K562 (cell line): ENCODE measurements around the gene CHRNA9. TPM values are rescaled to one million over a fixed set of nuclear protein-coding genes. Genes with fewer than 3 reads are reported as not detected.

ENCODE experiments used
- ATAC-seq: fragments of 200-7000 bp; cut with Tn5 transposase; 3 replicates; pipeline ENCODE4 v1.9.1; 2020; ENCODE audit warnings: moderate library complexity
- BruUV-seq: library from RNA; stranded (reverse); fragments of 400-500 nt; replicated peaks from 2 replicates; lab custom pipeline; 2021; lab: Mats Ljungman, UMichigan
- CTCF ChIA-PET: fragments of 300-600 bp; formaldehyde crosslinking; extraction: SDS; loops from one replicate; lab custom pipeline; 2021; ENCODE audit warnings: low intra/inter-chr PET ratio; lab: Yijun Ruan, JAX
- POLR2A ChIA-PET: fragments of 300-600, 350-650 bp; sonication (Branson Sonifier 250); formaldehyde crosslinking; extraction: SDS; loops from one replicate; lab custom pipeline; 2021; ENCODE audit warnings: antibody characterized with exemption, inconsistent platforms; lab: Yijun Ruan, JAX
- DNase-seq, 4 experiments: peaks; one replicate each; pipeline versions ENCODE4 v3.0.0 to v3.0.0-alpha.2; 2011 to 2018; ENCODE audit warnings: low spot score in 3 of 4, mixed read lengths in 3 of 4; ENCODE audit errors: extremely low read depth in 1 of 4
- FAIRE-seq: peaks from 2 replicates; lab custom pipeline; 2011; peaks lifted over from hg19 to GRCh38; lab: Jason Lieb, UNC
- H2AFZ ChIP-seq: 2 replicates; pipeline ENCODE4 v1.6.0; 2011; ENCODE audit warnings: low read depth, low read length, control low read depth, inconsistent platforms
- H3K27ac ChIP-seq: fragments of 200-600 bp; 3 replicates; pipeline ENCODE4 v1.8.0; 2011; ENCODE audit warnings: low read depth, mild to moderate bottlenecking, control low read depth, inconsistent platforms, low read length, moderate library complexity, mixed read lengths; ENCODE audit errors: extremely low read depth
- H3K27me3 ChIP-seq, 2 experiments: fragments of 300-600 bp in 1 of 2; 2 replicates in 1 of 2; 3 replicates in 1 of 2; pipeline versions ENCODE4 v1.6.0 to v1.8.0; 2011; ENCODE audit warnings: inconsistent platforms in 2 of 2, low read length in 2 of 2, mild to moderate bottlenecking in 1 of 2, mixed read lengths in 1 of 2, moderate library complexity in 1 of 2; ENCODE audit not compliant: control insufficient read depth in 2 of 2, insufficient read depth in 2 of 2
- H3K36me3 ChIP-seq: fragments of 300-600 bp; 3 replicates; pipeline ENCODE4 v1.8.0; 2011; ENCODE audit warnings: mild to moderate bottlenecking, low read length, inconsistent platforms; ENCODE audit not compliant: control insufficient read depth, insufficient read depth
- H3K4me1 ChIP-seq, 2 experiments: fragments of 200-600 bp in 1 of 2; replicated peaks in 1 of 2; 2 replicates in 1 of 2; 3 replicates in 1 of 2; pipeline versions ENCODE4 v1.5.1 to v1.8.0; 2011; ENCODE audit warnings: inconsistent platforms in 2 of 2, low read length in 2 of 2, mild to moderate bottlenecking in 1 of 2, mixed read lengths in 1 of 2, moderate library complexity in 1 of 2; ENCODE audit not compliant: control insufficient read depth in 2 of 2, insufficient read depth in 2 of 2
- H3K4me2 ChIP-seq: 2 replicates; pipeline ENCODE4 v1.6.1; 2011; ENCODE audit warnings: low read length, control low read depth, inconsistent platforms, mixed read lengths; ENCODE audit not compliant: insufficient read depth
- H3K4me3 ChIP-seq: fragments of 200-600 bp; sonication (generic), shearing (Covaris generic); 2 replicates; pipeline ENCODE4 v1.5.1; 2016; ENCODE audit warnings: control low read depth, inconsistent platforms
- H3K79me2 ChIP-seq: fragments of 200-600 bp; 3 replicates; pipeline ENCODE4 v1.8.0; 2011; ENCODE audit warnings: low read length, inconsistent platforms; ENCODE audit not compliant: control insufficient read depth, insufficient read depth
- H3K9ac ChIP-seq, 2 experiments: 2 replicates each; pipeline versions ENCODE4 v1.6.0 to v1.6.1; 2011; ENCODE audit warnings: low read depth in 2 of 2, low read length in 2 of 2, control low read depth in 1 of 2, inconsistent platforms in 1 of 2, mild to moderate bottlenecking in 1 of 2, mixed read lengths in 1 of 2; ENCODE audit not compliant: insufficient read depth in 1 of 2
- H3K9me1 ChIP-seq: one replicate; pipeline ENCODE4 v1.6.0; 2011; ENCODE audit warnings: inconsistent platforms, mild to moderate bottlenecking, low read length, moderate library complexity; ENCODE audit not compliant: control insufficient read depth, insufficient read depth
- H3K9me3 ChIP-seq: replicated peaks from 2 replicates; pipeline ENCODE4 v1.5.1; 2011; ENCODE audit warnings: low read depth, low read length, inconsistent platforms; ENCODE audit not compliant: control insufficient read depth, insufficient read depth
- H4K20me1 ChIP-seq: replicated peaks from 2 replicates; pipeline ENCODE4 v1.6.1; 2011; ENCODE audit warnings: low read length, inconsistent platforms, mixed read lengths; ENCODE audit not compliant: control insufficient read depth, insufficient read depth
- ATF7 ChIP-seq: fragments of 450-650 bp; IDR thresholded peaks from 2 replicates; pipeline ENCODE4 v1.7.1; 2014; ENCODE audit warnings: mild to moderate bottlenecking, moderate library complexity
- CBX5 ChIP-seq: IDR thresholded peaks from 2 replicates; pipeline ENCODE4 v1.6.1; 2014; ENCODE audit warnings: low read depth, borderline replicate concordance
- DACH1 ChIP-seq: fragments of 450-650 bp; IDR thresholded peaks from 2 replicates; pipeline ENCODE4 v1.6.1; 2018; ENCODE audit not compliant: partially characterized antibody
- FUS ChIP-seq: fragments of 200-400 bp; formaldehyde crosslinking; optimal IDR thresholded peaks from 2 replicates; pipeline ENCODE3; 2017; ENCODE audit warnings: low read depth, low read length
- JUNB ChIP-seq: fragments of 450-650 bp; formaldehyde crosslinking; conservative IDR thresholded peaks from 2 replicates; pipeline ENCODE4 v1.4.0; 2020; ENCODE audit warnings: mild to moderate bottlenecking
- LARP7 ChIP-seq: fragments of 450-650 bp; IDR thresholded peaks from 2 replicates; pipeline ENCODE4 v1.6.1; 2016
- LEF1 ChIP-seq: fragments of 450-650 bp; IDR thresholded peaks from 2 replicates; pipeline ENCODE4 v1.6.1; 2016; ENCODE audit warnings: mild to moderate bottlenecking
- MAX ChIP-seq: sonication (generic); formaldehyde crosslinking; IDR thresholded peaks from 2 replicates; pipeline ENCODE4 v1.9.0; 2022; ENCODE audit warnings: mild to moderate bottlenecking, missing genetic modification reagents
- MBD1 ChIP-seq: fragments of 250-450 bp; sonication (Bioruptor Pico); IDR thresholded peaks from 2 replicates; pipeline ENCODE4 v1.8.0; 2022; ENCODE audit warnings: inconsistent platforms
- MCM7 ChIP-seq, 2 experiments: fragments of 450-650 bp; IDR thresholded peaks; 2 replicates each; pipeline ENCODE4 v1.6.1; 2016 to 2018
- MEF2D ChIP-seq: conservative IDR thresholded peaks from 2 replicates; pipeline ENCODE4 v1.6.1; 2016; ENCODE audit warnings: low read depth, missing genetic modification characterization, missing compliant biosample characterization
- MIER1 ChIP-seq: fragments of 450-650 bp; IDR thresholded peaks from 2 replicates; pipeline ENCODE4 v1.6.1; 2016; ENCODE audit warnings: antibody characterized with exemption, mild to moderate bottlenecking, low read depth
- MXI1 ChIP-seq: IDR thresholded peaks from 2 replicates; pipeline ENCODE4 v1.6.1; 2011; ENCODE audit warnings: low read depth, mild to moderate bottlenecking, improper control_type of control experiment, low read length
- MYC ChIP-seq, 2 experiments: fragments of 250-450 bp in 1 of 2; sonication (Bioruptor Pico) in 1 of 2; IDR thresholded peaks; 2 replicates each; pipeline versions ENCODE4 v1.5.1 to v1.6.1; 2012 to 2021; ENCODE audit warnings: low read depth in 2 of 2, borderline replicate concordance in 1 of 2, improper control_type of control experiment in 1 of 2, low read length in 1 of 2, mild to moderate bottlenecking in 1 of 2, moderate library complexity in 1 of 2
- POLR2B ChIP-seq: fragments of 450-650 bp; IDR thresholded peaks from 2 replicates; pipeline ENCODE4 v1.6.1; 2018; ENCODE audit warnings: low read depth; ENCODE audit not compliant: partially characterized antibody
- PTRF ChIP-seq: fragments of 450-650 bp; IDR thresholded peaks from 2 replicates; pipeline ENCODE4 v1.6.1; 2016; ENCODE audit warnings: mild to moderate bottlenecking, missing genetic modification characterization, missing compliant biosample characterization
- RBM34 ChIP-seq: fragments of 200-400 bp; formaldehyde crosslinking; IDR thresholded peaks from 2 replicates; pipeline ENCODE4 v1.6.1; 2018; ENCODE audit warnings: low read length, borderline replicate concordance; ENCODE audit not compliant: insufficient read depth
- SMARCB1 ChIP-seq: IDR thresholded peaks from 2 replicates; pipeline ENCODE4 v1.6.1; 2011; ENCODE audit warnings: improper control_type of control experiment, low read depth; ENCODE audit not compliant: insufficient read length
- SP1 ChIP-seq: sonication (generic); formaldehyde crosslinking; IDR thresholded peaks from 2 replicates; pipeline ENCODE4 v1.8.1; 2022; ENCODE audit warnings: mild to moderate bottlenecking, missing genetic modification reagents
- TARDBP ChIP-seq: fragments of 450-650 bp; IDR thresholded peaks from 2 replicates; pipeline ENCODE4 v1.6.1; 2016
- ZNF277 ChIP-seq: fragments of 250-450 bp; sonication (Bioruptor Pico); IDR thresholded peaks from 2 replicates; pipeline ENCODE4 v1.8.0; 2022; ENCODE audit warnings: inconsistent platforms, mild to moderate bottlenecking, moderate library complexity, borderline replicate concordance
- ZNF57 ChIP-seq: fragments of 450-650 bp; formaldehyde crosslinking; IDR thresholded peaks from 2 replicates; pipeline ENCODE4 v1.4.0; 2020; ENCODE audit warnings: mild to moderate bottlenecking, moderate library complexity
- ZZZ3 ChIP-seq: fragments of 450-650 bp; IDR thresholded peaks from 2 replicates; pipeline ENCODE4 v1.6.1; 2016; ENCODE audit warnings: antibody characterized with exemption, mild to moderate bottlenecking, moderate library complexity
- WGBS: fragments of 100-300 bp; shearing (Covaris generic); methylation state at CpG from one replicate; pipeline ENCODE4 v1.1.6; 2016; ENCODE audit warnings: low coverage, mixed read lengths; ENCODE audit not compliant: insufficient coverage; ENCODE audit errors: missing lambda C conversion rate; 5-methylcytosine and 5-hydroxymethylcytosine counted together
- in situ Hi-C: fragments of 300-500 bp; cut with MboI; formaldehyde crosslinking; loops from 4 replicates; pipeline ENCODE4 v1.15.0; 2018; ENCODE audit warnings: inconsistent platforms, mixed read lengths
- intact Hi-C: fragments of 100-400 bp; cut with micrococcal nuclease; formaldehyde crosslinking; loops from 2 replicates; pipeline ENCODE4 v1.14.2; 2022
- polyA plus RNA-seq, 8 experiments: library from polyadenylated mRNA; depleted of rRNA in 4 of 8; stranded (reverse) in 5 of 8; unstranded in 3 of 8; fragments of >200 nt; fragmentation: Nextera tagmentation in 2 of 8; fragmentation: Illumina TruSeq in 1 of 8; extraction: Ambion mirVana in 2 of 8; extraction: Trizol in 1 of 8; gene quantifications; 2 replicates each; pipeline versions ENCODE4 v1.2.1 to v1.2.3, GENCODE V29; 2011 to 2014; ENCODE audit warnings: inconsistent platforms in 1 of 8, missing spikeins in 1 of 8
- total RNA-seq, 7 experiments: library from RNA; depleted of rRNA in 6 of 7; stranded (reverse); fragments of >200 nt in 6 of 7; fragmentation: Illumina TruSeq in 2 of 7; extraction: Trizol in 2 of 7; gene quantifications; 2 replicates each; pipeline versions ENCODE4 v1.2.1 to v1.2.3, GENCODE V29; 2011 to 2021; ENCODE audit warnings: low replicate concordance in 1 of 7

CHRNA9 gene
- total and polyA plus RNA-seq, 9 of the 15 experiments (the other 6 are each of a cell fraction or from before 2014, with no cell fraction given): not detected

GRCh38 chr4:40378619-40379018 is 43.5 kb downstream of the CHRNA9 start (continued):
- TF ChIP-seq RBM34 (no peak), MYC (IDR thresholded peaks at IDR 0.05; ENCODE audit: low read depth, low read length) (no peak), MYC (CRISPR knock-in tag; IDR thresholded peaks at IDR 0.05; ENCODE audit: borderline replicate concordance, low read depth) (no peak), LARP7 (no peak), MIER1 (no peak), POLR2B (no peak), FUS (no peak), ZZZ3 (no peak), MCM7 (IDR thresholded peaks at IDR 0.05) (no peak), SMARCB1 (no peak)

GRCh38 chr4:40379248-40379647 is 44.1 kb downstream of the CHRNA9 start:
- Histone ChIP-seq H3K36me3 (no peaks in the 10 kb centered on the region), H3K9me3 (no peaks in the 10 kb centered on the region), H3K9ac (no peak overlapping the region), H3K27me3 (peaks cover 2 to 24% of the 10 kb centered on the region in 2 experiments; a peak in 3 of 5 replicates), H3K9me1 (no peaks in the 10 kb centered on the region), H3K79me2 (no peaks in the 10 kb centered on the region), H3K4me1 (no peaks in the 10 kb centered on the region), H3K27ac (no peak overlapping the region), H3K4me3 (no peak overlapping the region), H3K4me2 (no peak overlapping the region), H4K20me1 (no peaks in the 10 kb centered on the region), H2AFZ (no peak overlapping the region)
- BruUV-seq: no TSS peak
- POLR2A ChIA-PET: interaction anchor here (0.7 to 1.2 kb wide), 2 partner anchors 37 to 42 kb away, joined by 3 read pairs; no protein-coding TSS in a partner anchor
- ATAC-seq: no peak
- in situ Hi-C loops: no loop called here
- 4% methylated on average over 3 of the region's 3 CpGs for whole genome bisulfite sequencing
- no peak for DNase-seq
- CTCF ChIA-PET: no interaction called here
- no peak for FAIRE-seq
- intact Hi-C loops: no loop called here
- TF ChIP-seq ZNF277 (CRISPR knock-in tag) (no peak), CBX5 (no peak), SP1 (no peak), MEF2D (tag) (no peak), DACH1 (no peak), TARDBP (no peak), JUNB (CRISPR knock-in tag) (no peak), MXI1 (no peak), ZNF57 (CRISPR knock-in tag) (no peak), MBD1 (no peak), MAX (CRISPR knock-in tag) (no peak), PTRF (tag) (no peak), ATF7 (no peak), LEF1 (no peak)
